GM12878 (cell line): ENCODE results near the gene HCFC1R1. TPM values are rescaled to one million over a fixed set of nuclear protein-coding genes. Genes with fewer than 3 reads are reported as not detected.

Source experiments
- E4F1 ChIP-seq: fragments of 450-650 bp; IDR thresholded peaks from 2 replicates; pipeline ENCODE4 v1.6.1; 2018; ENCODE audit warnings: borderline replicate concordance, mild to moderate bottlenecking; ENCODE audit not compliant: partially characterized antibody
- HCFC1 ChIP-seq: fragments of 150-350 bp; IDR thresholded peaks from 2 replicates; pipeline ENCODE4 v1.6.1; 2014; ENCODE audit warnings: low read length
- HDAC2 ChIP-seq: fragments of 200-600 bp; sonication (generic); IDR thresholded peaks from 2 replicates; pipeline ENCODE4 v1.6.1; 2017
- JUNB ChIP-seq: IDR thresholded peaks from 2 replicates; pipeline ENCODE4 v1.6.1; 2016; ENCODE audit warnings: antibody characterized with exemption, mild to moderate bottlenecking
- MEF2A ChIP-seq: IDR thresholded peaks from 2 replicates; pipeline ENCODE4 v1.6.1; 2011; ENCODE audit warnings: low read depth, mild to moderate bottlenecking, low read length, moderate library complexity; ENCODE audit not compliant: insufficient read depth
- MXI1 ChIP-seq: fragments of 150-350 bp; IDR thresholded peaks from 2 replicates; pipeline ENCODE4 v1.6.1; 2011; ENCODE audit warnings: low read depth, mild to moderate bottlenecking, inconsistent platforms, low read length, improper control_type of control experiment
- NFYA ChIP-seq: IDR thresholded peaks from 2 replicates; pipeline ENCODE4 v1.6.1; 2011; ENCODE audit warnings: low read depth, mild to moderate bottlenecking, low read length, improper control_type of control experiment, borderline replicate concordance
- PML ChIP-seq: IDR thresholded peaks from 2 replicates; pipeline ENCODE4 v1.6.1; 2012; ENCODE audit warnings: low read length, inconsistent platforms
- POLR2AphosphoS2 ChIP-seq: IDR thresholded peaks from 2 replicates; pipeline ENCODE4 v1.6.1; 2011; ENCODE audit warnings: low read depth, mild to moderate bottlenecking, low read length, improper control_type of control experiment, moderate library complexity
- POLR2AphosphoS5 ChIP-seq: IDR thresholded peaks from 2 replicates; pipeline ENCODE4 v1.6.1; 2011; ENCODE audit warnings: mild to moderate bottlenecking, low read length, inconsistent platforms
- SREBF1 ChIP-seq: IDR thresholded peaks from 2 replicates; pipeline ENCODE4 v1.6.1; 2012; ENCODE audit warnings: mild to moderate bottlenecking, low read length
- TARDBP ChIP-seq: IDR thresholded peaks from 2 replicates; pipeline ENCODE4 v1.6.1; 2016; ENCODE audit warnings: borderline replicate concordance
- TBL1XR1 ChIP-seq: IDR thresholded peaks from 2 replicates; pipeline ENCODE4 v1.6.1; 2012; ENCODE audit warnings: low read depth, low read length, improper control_type of control experiment
- TCF7 ChIP-seq: IDR thresholded peaks from 2 replicates; pipeline ENCODE4 v1.6.1; 2014; ENCODE audit warnings: antibody characterized with exemption, borderline replicate concordance
- ZBTB33 ChIP-seq: fragments of 450-650 bp; IDR thresholded peaks from 2 replicates; pipeline ENCODE4 v1.6.1; 2017; ENCODE audit warnings: mild to moderate bottlenecking
- polyA plus RNA-seq, 11 experiments: library from polyadenylated mRNA; depleted of rRNA in 4 of 11; unstranded in 6 of 11; stranded (reverse) in 5 of 11; fragments of >200 nt; fragmentation: Nextera tagmentation in 4 of 11; fragmentation: Illumina TruSeq in 1 of 11; extraction: Ambion mirVana in 4 of 11; extraction: Trizol in 1 of 11; gene quantifications; 1 replicate in 1 of 11; 2 replicates in 10 of 11; pipeline versions ENCODE4 v1.2.1 to v1.2.3, GENCODE V29; 2011 to 2016; ENCODE audit warnings: inconsistent platforms in 2 of 11, missing spikeins in 2 of 11, low read depth in 1 of 11
- total RNA-seq, 4 experiments: library from RNA; depleted of rRNA in 3 of 4; stranded (reverse); fragments of >200 nt in 3 of 4; fragmentation: Illumina TruSeq in 1 of 4; extraction: Trizol in 1 of 4; gene quantifications; 2 replicates each; pipeline versions ENCODE4 v1.2.1 to v1.2.3, GENCODE V29; 2013 to 2021
- TF ChIP-seq, protein P1 (sequence below): fragments of 450-650 bp; formaldehyde crosslinking; IDR thresholded peaks from 2 replicates; pipeline ENCODE4 v1.5.0; 2022; ENCODE audit warnings: mild to moderate bottlenecking, missing genetic modification characterization
- TF ChIP-seq, protein P2 (sequence below): fragments of 450-650 bp; conservative IDR thresholded peaks from 2 replicates; pipeline ENCODE4 v1.6.1; 2017; ENCODE audit warnings: mild to moderate bottlenecking, moderate library complexity
- TF ChIP-seq, protein P3 (sequence below): fragments of 450-650 bp; IDR thresholded peaks from 2 replicates; pipeline ENCODE4 v1.6.1; 2017; ENCODE audit warnings: low read depth, mild to moderate bottlenecking, moderate library complexity

The HCFC1R1 gene
- total and polyA plus RNA-seq, 10 of the 15 experiments (the other 5 are each of a cell fraction or from before 2014, with no cell fraction given): 2.8 to 42.5 (median 20.4) TPM

DNA sequence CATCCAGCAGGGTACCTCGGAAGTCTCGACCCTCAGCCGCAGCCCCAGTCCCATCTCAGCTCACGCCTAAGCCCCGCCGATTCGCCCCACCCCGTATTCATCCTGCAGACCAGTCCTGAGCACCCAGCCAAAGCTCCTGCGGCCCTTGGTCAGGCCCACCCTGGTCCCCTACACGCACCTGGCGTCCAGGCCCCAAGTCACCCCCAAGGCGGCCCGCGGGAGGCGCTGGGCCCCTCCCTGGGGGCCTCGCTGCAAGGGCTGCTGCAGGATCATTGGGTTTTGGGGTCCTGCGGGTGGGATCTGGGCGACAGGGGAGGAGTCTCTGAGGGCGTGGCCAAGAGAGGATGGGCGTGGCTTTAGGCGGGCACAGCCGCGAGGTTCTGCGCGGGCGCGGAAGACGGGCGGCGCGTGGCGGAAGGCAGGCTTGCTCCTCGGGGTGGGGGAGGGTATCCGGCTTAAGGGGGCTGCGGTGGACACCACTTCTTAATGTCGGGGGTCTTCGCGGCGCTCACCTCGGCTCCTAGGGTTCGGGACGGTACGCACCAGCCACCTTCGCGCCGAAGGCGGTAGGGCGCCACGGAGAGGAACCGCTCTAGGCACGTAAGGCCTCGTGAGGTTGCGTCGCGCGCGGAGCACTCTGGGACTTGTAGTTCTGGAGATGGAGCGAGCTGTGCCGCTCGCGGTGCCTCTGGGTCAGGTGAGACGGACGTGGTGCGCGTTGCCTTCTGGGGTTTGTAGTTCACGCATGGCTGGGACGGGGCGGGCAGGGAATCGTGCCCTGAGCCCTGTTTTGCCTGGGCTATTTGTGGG lies at the start of gene HCFC1R1, which contains the start of gene THOC6 (continued):
- no peak for TF ChIP-seq ZBTB33
- TF ChIP-seq HCFC1: peak; percentile 98
- TF ChIP-seq, protein P1, sequence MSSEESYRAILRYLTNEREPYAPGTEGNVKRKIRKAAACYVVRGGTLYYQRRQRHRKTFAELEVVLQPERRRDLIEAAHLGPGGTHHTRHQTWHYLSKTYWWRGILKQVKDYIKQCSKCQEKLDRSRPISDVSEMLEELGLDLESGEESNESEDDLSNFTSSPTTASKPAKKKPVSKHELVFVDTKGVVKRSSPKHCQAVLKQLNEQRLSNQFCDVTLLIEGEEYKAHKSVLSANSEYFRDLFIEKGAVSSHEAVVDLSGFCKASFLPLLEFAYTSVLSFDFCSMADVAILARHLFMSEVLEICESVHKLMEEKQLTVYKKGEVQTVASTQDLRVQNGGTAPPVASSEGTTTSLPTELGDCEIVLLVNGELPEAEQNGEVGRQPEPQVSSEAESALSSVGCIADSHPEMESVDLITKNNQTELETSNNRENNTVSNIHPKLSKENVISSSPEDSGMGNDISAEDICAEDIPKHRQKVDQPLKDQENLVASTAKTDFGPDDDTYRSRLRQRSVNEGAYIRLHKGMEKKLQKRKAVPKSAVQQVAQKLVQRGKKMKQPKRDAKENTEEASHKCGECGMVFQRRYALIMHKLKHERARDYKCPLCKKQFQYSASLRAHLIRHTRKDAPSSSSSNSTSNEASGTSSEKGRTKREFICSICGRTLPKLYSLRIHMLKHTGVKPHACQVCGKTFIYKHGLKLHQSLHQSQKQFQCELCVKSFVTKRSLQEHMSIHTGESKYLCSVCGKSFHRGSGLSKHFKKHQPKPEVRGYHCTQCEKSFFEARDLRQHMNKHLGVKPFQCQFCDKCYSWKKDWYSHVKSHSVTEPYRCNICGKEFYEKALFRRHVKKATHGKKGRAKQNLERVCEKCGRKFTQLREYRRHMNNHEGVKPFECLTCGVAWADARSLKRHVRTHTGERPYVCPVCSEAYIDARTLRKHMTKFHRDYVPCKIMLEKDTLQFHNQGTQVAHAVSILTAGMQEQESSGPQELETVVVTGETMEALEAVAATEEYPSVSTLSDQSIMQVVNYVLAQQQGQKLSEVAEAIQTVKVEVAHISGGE (CRISPR knock-in tag): no peak
- TF ChIP-seq POLR2AphosphoS2: peak; percentile 86
- TF ChIP-seq E4F1: peak; percentile 78
- TF ChIP-seq JUNB: no peak
- TF ChIP-seq TARDBP: peak; percentile 94
- TF ChIP-seq MEF2A: no peak
- no peak for TF ChIP-seq TBL1XR1
- peak; percentile 49; the same call in 1 of the 2 replicates for TF ChIP-seq MXI1
- TF ChIP-seq POLR2AphosphoS5: peak; percentile 90
- TF ChIP-seq TCF7: no peak
- TF ChIP-seq, protein P2, sequence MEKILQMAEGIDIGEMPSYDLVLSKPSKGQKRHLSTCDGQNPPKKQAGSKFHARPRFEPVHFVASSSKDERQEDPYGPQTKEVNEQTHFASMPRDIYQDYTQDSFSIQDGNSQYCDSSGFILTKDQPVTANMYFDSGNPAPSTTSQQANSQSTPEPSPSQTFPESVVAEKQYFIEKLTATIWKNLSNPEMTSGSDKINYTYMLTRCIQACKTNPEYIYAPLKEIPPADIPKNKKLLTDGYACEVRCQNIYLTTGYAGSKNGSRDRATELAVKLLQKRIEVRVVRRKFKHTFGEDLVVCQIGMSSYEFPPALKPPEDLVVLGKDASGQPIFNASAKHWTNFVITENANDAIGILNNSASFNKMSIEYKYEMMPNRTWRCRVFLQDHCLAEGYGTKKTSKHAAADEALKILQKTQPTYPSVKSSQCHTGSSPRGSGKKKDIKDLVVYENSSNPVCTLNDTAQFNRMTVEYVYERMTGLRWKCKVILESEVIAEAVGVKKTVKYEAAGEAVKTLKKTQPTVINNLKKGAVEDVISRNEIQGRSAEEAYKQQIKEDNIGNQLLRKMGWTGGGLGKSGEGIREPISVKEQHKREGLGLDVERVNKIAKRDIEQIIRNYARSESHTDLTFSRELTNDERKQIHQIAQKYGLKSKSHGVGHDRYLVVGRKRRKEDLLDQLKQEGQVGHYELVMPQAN: peak; percentile 71; the same call in 1 of the 2 replicates
- TF ChIP-seq HDAC2: no peak
- peak; percentile 70; the same call in 1 of the 2 replicates for TF ChIP-seq PML
- TF ChIP-seq, protein P3, sequence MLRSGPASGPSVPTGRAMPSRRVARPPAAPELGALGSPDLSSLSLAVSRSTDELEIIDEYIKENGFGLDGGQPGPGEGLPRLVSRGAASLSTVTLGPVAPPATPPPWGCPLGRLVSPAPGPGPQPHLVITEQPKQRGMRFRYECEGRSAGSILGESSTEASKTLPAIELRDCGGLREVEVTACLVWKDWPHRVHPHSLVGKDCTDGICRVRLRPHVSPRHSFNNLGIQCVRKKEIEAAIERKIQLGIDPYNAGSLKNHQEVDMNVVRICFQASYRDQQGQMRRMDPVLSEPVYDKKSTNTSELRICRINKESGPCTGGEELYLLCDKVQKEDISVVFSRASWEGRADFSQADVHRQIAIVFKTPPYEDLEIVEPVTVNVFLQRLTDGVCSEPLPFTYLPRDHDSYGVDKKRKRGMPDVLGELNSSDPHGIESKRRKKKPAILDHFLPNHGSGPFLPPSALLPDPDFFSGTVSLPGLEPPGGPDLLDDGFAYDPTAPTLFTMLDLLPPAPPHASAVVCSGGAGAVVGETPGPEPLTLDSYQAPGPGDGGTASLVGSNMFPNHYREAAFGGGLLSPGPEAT: peak; percentile 72; the same call in 1 of the 2 replicates
- TF ChIP-seq NFYA: no peak
- TF ChIP-seq SREBF1: peak; percentile 87
